Astrocyte (in vitro differentiated cells and primary cell): Measurements from ENCODE around the gene SCARF2. TPM values are rescaled to one million over a fixed set of nuclear protein-coding genes. Genes with fewer than 3 reads are reported as not detected.

Experiments
- DNase-seq: peaks from one replicate; pipeline ENCODE4 v3.0.0-alpha.2; 2010; ENCODE audit warnings: low read depth
- FAIRE-seq: peaks from 2 replicates; lab custom pipeline; 2011; peaks lifted over from hg19 to GRCh38; lab: Jason Lieb, UNC
- H2AFZ ChIP-seq: 2 replicates; pipeline ENCODE4 v1.6.0; 2012; ENCODE audit warnings: low read depth, low read length, inconsistent platforms
- H3K27ac ChIP-seq: 2 replicates; pipeline ENCODE4 v1.5.1; 2011; ENCODE audit warnings: low read depth, low read length, inconsistent platforms
- H3K27me3 ChIP-seq: 2 replicates; pipeline ENCODE4 v1.6.0; 2011; ENCODE audit warnings: low read length, inconsistent platforms; ENCODE audit not compliant: insufficient read depth
- H3K36me3 ChIP-seq: 2 replicates; pipeline ENCODE4 v1.5.1; 2011; ENCODE audit warnings: low read length, inconsistent platforms; ENCODE audit not compliant: insufficient read depth
- H3K4me1 ChIP-seq: 2 replicates; pipeline ENCODE4 v1.5.1; 2011; ENCODE audit warnings: low read length, inconsistent platforms; ENCODE audit not compliant: insufficient read depth
- H3K4me2 ChIP-seq: 2 replicates; pipeline ENCODE4 v1.6.0; 2012; ENCODE audit warnings: low read length, inconsistent platforms
- H3K4me3 ChIP-seq: 2 replicates; pipeline ENCODE4 v1.5.1; 2011; ENCODE audit warnings: low read depth, mild to moderate bottlenecking, low read length, inconsistent platforms; ENCODE audit not compliant: insufficient read depth
- H3K79me2 ChIP-seq: 2 replicates; pipeline ENCODE4 v1.6.0; 2012; ENCODE audit warnings: mild to moderate bottlenecking, low read length, inconsistent platforms; ENCODE audit not compliant: insufficient read depth
- H3K9ac ChIP-seq: 2 replicates; pipeline ENCODE4 v1.6.0; 2012; ENCODE audit warnings: mild to moderate bottlenecking, low read length, inconsistent platforms
- H3K9me3 ChIP-seq: 2 replicates; pipeline ENCODE4 v1.5.1; 2012; ENCODE audit warnings: low read depth, mild to moderate bottlenecking, low read length, inconsistent platforms; ENCODE audit not compliant: insufficient read depth
- H4K20me1 ChIP-seq: 2 replicates; pipeline ENCODE4 v1.6.0; 2012; ENCODE audit warnings: low read length, inconsistent platforms; ENCODE audit not compliant: insufficient read depth
- H3K27ac Mint-ChIP-seq: one replicate; pipeline ENCODE4 v1.8.0; 2021; ENCODE audit warnings: mild to moderate bottlenecking, mixed read lengths; ENCODE audit not compliant: unreplicated experiment
- H3K27me3 Mint-ChIP-seq: one replicate; pipeline ENCODE4 v1.8.0; 2021; ENCODE audit warnings: low read depth, mixed read lengths; ENCODE audit not compliant: unreplicated experiment
- H3K36me3 Mint-ChIP-seq: one replicate; pipeline ENCODE4 v1.8.0; 2021; ENCODE audit warnings: low read depth, mixed read lengths; ENCODE audit not compliant: unreplicated experiment
- H3K4me1 Mint-ChIP-seq: one replicate; pipeline ENCODE4 v1.8.0; 2021; ENCODE audit warnings: low read depth, mixed read lengths; ENCODE audit not compliant: unreplicated experiment
- H3K4me3 Mint-ChIP-seq: one replicate; pipeline ENCODE4 v1.8.0; 2021; ENCODE audit warnings: mild to moderate bottlenecking, moderate library complexity, mixed read lengths; ENCODE audit not compliant: unreplicated experiment
- H3K9me3 Mint-ChIP-seq: one replicate; pipeline ENCODE4 v1.8.0; 2021; ENCODE audit warnings: mild to moderate bottlenecking, mixed read lengths; ENCODE audit not compliant: unreplicated experiment
- CTCF ChIP-seq: IDR thresholded peaks from 2 replicates; pipeline ENCODE4 v1.5.1; 2011; ENCODE audit warnings: low read depth, mild to moderate bottlenecking, inconsistent platforms, low read length, moderate library complexity; ENCODE audit not compliant: insufficient read depth
- EZH2 ChIP-seq: IDR thresholded peaks from 2 replicates; pipeline ENCODE4 v1.6.1; 2012; ENCODE audit warnings: mild to moderate bottlenecking, low read length, inconsistent platforms; ENCODE audit not compliant: insufficient read depth
- total RNA-seq: library from RNA; stranded (reverse); gene quantifications from 2 replicates; pipeline ENCODE4 v1.2.1, GENCODE V29; 2021

SCARF2 gene
- total RNA-seq, 1 donor from 2014 or later = 17.3 TPM

DNA sequence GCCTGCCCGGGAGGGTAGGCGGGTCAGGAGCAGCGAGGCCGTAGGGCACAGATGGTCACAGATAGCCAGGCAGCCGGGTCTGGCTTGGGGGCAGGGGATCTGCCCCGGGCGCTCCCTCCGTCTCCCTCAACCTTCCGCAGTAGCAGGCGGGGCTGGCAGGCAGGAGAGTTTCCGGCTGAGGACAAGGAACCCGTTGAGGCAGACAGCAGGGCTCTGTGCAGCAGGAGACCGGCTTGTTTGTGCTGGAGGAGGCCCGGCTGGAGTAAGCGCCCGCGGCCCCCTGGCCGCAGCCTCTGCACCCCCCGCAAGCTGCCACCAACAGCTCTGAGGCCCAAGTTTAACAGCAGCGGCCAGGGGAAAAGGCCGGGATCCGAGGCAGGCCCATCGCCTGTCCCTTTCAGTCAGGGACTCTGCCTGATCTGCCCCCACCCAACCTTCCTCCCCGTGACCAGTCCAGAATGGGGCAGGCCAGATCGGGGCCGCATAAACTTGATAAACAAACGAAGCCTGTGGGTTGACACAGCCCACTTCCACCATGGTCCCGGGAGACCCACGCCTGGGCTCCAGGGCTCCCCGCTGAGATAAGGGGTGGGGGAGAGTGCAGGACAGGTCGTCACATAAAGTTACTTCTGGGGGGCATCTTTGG is 13.6 kb downstream of the SCARF2 start:
- Histone ChIP-seq H3K27me3 (no peaks in the 10 kb centered on the region), H3K27ac (no peak overlapping the region), H3K9me3 (no peaks in the 10 kb centered on the region), H4K20me1 (peaks cover 48% of the 10 kb centered on the region), H2AFZ (no peak overlapping the region), H3K4me3 (no peak overlapping the region), H3K36me3 (peaks cover 7% of the 10 kb centered on the region), H3K4me1 (peaks cover 7% of the 10 kb centered on the region), H3K4me2 (no peak overlapping the region), H3K79me2 (no peaks in the 10 kb centered on the region), H3K9ac (no peak overlapping the region)
- Mint-ChIP-seq H3K9me3 (no peaks in the 10 kb centered on the region), H3K4me1 (peaks cover 2% of the 10 kb centered on the region), H3K27me3 (peaks cover 30% of the 10 kb centered on the region), H3K4me3 (no peak overlapping the region), H3K36me3 (peaks cover 17% of the 10 kb centered on the region), H3K27ac (no peak overlapping the region)
- TF ChIP-seq EZH2 = no peak
- TF ChIP-seq CTCF = no peak
- no peak for DNase-seq
- no peak for FAIRE-seq

- no peaks in the 10 kb centered on the region for H3K9me3 ChIP-seq
- peak overlapping the region; percentile 75 for H3K4me3 Mint-ChIP-seq
- DNase-seq (no peak), FAIRE-seq (no peak)
- no peaks in the 10 kb centered on the region for H3K9me3 Mint-ChIP-seq
- H3K27ac Mint-ChIP-seq = no peak overlapping the region
- peaks cover 7% of the 10 kb centered on the region for H3K4me1 ChIP-seq
- peaks cover 40% of the 10 kb centered on the region for H4K20me1 ChIP-seq
- no peak for TF ChIP-seq CTCF
- TF ChIP-seq EZH2 = no peak
- H3K27me3 ChIP-seq = no peaks in the 10 kb centered on the region
- H3K9ac ChIP-seq = no peak overlapping the region
- H3K27ac ChIP-seq = no peak overlapping the region
- peaks cover 7% of the 10 kb centered on the region for H3K36me3 ChIP-seq
- peaks cover 25% of the 10 kb centered on the region for H3K27me3 Mint-ChIP-seq
- H3K4me1 Mint-ChIP-seq = peaks cover 2% of the 10 kb centered on the region
- H3K4me3 ChIP-seq = no peak overlapping the region
- H2AFZ ChIP-seq = no peak overlapping the region
- H3K79me2 ChIP-seq = no peaks in the 10 kb centered on the region
- peaks cover 13% of the 10 kb centered on the region for H3K36me3 Mint-ChIP-seq
- peak overlapping the region; percentile 41 for H3K4me2 ChIP-seq
Observed at GRCh38 chr22:20423008-20423905, 14.4 kb downstream of the SCARF2 start.
